B cell (primary cell): ENCODE measurements around the gene NOTCH1. TPM values are rescaled to one million over a fixed set of nuclear protein-coding genes. Genes with fewer than 3 reads are reported as not detected.

Source experiments
- ATAC-seq: fragments of 200-7000 bp; cut with Tn5 transposase; one replicate; pipeline ENCODE4 v1.10.0; 2021; ENCODE audit warnings: low read depth, mild to moderate bottlenecking, moderate number of reproducible peaks, moderate library complexity
- CTCF ChIA-PET: fragments of 350-600 bp; sonication (Branson Sonifier 250); formaldehyde crosslinking; loops from one replicate; lab custom pipeline; 2021; ENCODE audit warnings: antibody characterized with exemption, inconsistent platforms; lab: Charles Lee
- POLR2A ChIA-PET: fragments of 350-600 bp; sonication (Branson Sonifier 250); formaldehyde crosslinking; loops from one replicate; lab custom pipeline; 2021; ENCODE audit warnings: antibody characterized with exemption; lab: Charles Lee
- DNase-seq: peaks from one replicate; pipeline ENCODE4 v3.0.0; 2013
- H2AFZ ChIP-seq: 2 replicates; pipeline ENCODE4 v1.6.1; 2012; ENCODE audit warnings: mild to moderate bottlenecking, low read depth, low read length; ENCODE audit not compliant: insufficient read depth, poor library complexity, severe bottlenecking
- H3K27ac ChIP-seq, 2 donors: 1 replicate in 1 of 2; 2 replicates in 1 of 2; pipeline ENCODE4 v1.5.1; 2012 to 2013; ENCODE audit warnings: low read length in 2 of 2, mild to moderate bottlenecking in 2 of 2, moderate library complexity in 1 of 2
- H3K27me3 ChIP-seq, 4 experiments: fragments of 200-600 bp in 1 of 4; sonication (generic) in 1 of 4; replicated peaks in 1 of 4; 1 replicate in 2 of 4; 2 replicates in 2 of 4; pipeline versions ENCODE4 v1.6.1 to v1.7.0; 2013 to 2016; ENCODE audit warnings: low read length in 3 of 4, mild to moderate bottlenecking in 2 of 4, mixed read lengths in 1 of 4, moderate library complexity in 1 of 4; ENCODE audit not compliant: insufficient read depth in 4 of 4, control insufficient read depth in 3 of 4; ENCODE audit errors: control extremely low read depth in 1 of 4
- H3K36me3 ChIP-seq, 2 experiments: replicated peaks in 1 of 2; 1 replicate in 1 of 2; 2 replicates in 1 of 2; pipeline versions ENCODE4 v1.6.1 to v1.7.1; 2013; ENCODE audit warnings: low read length in 1 of 2; ENCODE audit not compliant: insufficient read depth in 2 of 2, control insufficient read depth in 1 of 2; ENCODE audit errors: control extremely low read depth in 1 of 2, extremely low read depth in 1 of 2
- H3K4me1 ChIP-seq, 2 donors: fragments of 200-600 bp in 1 of 2; sonication (generic) in 1 of 2; 1 replicate in 1 of 2; 2 replicates in 1 of 2; pipeline versions ENCODE4 v1.5.1 to v1.6.1; 2013 to 2017; ENCODE audit warnings: low read length in 2 of 2; ENCODE audit not compliant: control insufficient read depth in 2 of 2, insufficient read depth in 2 of 2
- H3K4me2 ChIP-seq: replicated peaks from 2 replicates; pipeline ENCODE3; 2012; ENCODE audit warnings: mild to moderate bottlenecking, low read depth, low read length; ENCODE audit not compliant: poor library complexity, severe bottlenecking
- H3K4me3 ChIP-seq, 5 experiments: fragments of 200-600 bp in 1 of 5; sonication (generic) in 1 of 5; 1 replicate in 3 of 5; 2 replicates in 2 of 5; pipeline versions ENCODE4 v1.5.1 to v1.7.0; 2011 to 2016; ENCODE audit warnings: low read length in 4 of 5, mild to moderate bottlenecking in 4 of 5, low read depth in 2 of 5, control low read depth in 1 of 5, moderate library complexity in 1 of 5; ENCODE audit not compliant: insufficient read depth in 1 of 5; ENCODE audit errors: control extremely low read depth in 1 of 5, extremely low read depth in 1 of 5
- H3K79me2 ChIP-seq: fragments of 200-600 bp; sonication (generic); one replicate; pipeline ENCODE4 v1.6.0; 2016; ENCODE audit warnings: low read length; ENCODE audit not compliant: control insufficient read depth, insufficient read depth
- H3K9ac ChIP-seq: fragments of 200-600 bp; sonication (generic); 2 replicates; pipeline ENCODE4 v1.6.1; 2017; ENCODE audit warnings: mild to moderate bottlenecking, low read length, moderate library complexity
- H3K9me3 ChIP-seq, 3 donors: one replicate each; pipeline versions ENCODE4 v1.6.1 to v1.7.1; 2013; ENCODE audit warnings: low read length in 2 of 3; ENCODE audit not compliant: control insufficient read depth in 2 of 3, insufficient read depth in 1 of 3; ENCODE audit errors: control extremely low read depth in 1 of 3
- H4K20me1 ChIP-seq: 2 replicates; pipeline ENCODE4 v1.6.0; 2012; ENCODE audit warnings: mild to moderate bottlenecking, low read length; ENCODE audit not compliant: insufficient read depth, control insufficient read depth, poor library complexity, severe bottlenecking
- H3K27ac Mint-ChIP-seq: one replicate; pipeline ENCODE4 v1.8.0; 2021; ENCODE audit warnings: mixed read lengths
- H3K27me3 Mint-ChIP-seq: one replicate; pipeline ENCODE4 v1.8.0; 2021; ENCODE audit warnings: mixed read lengths
- H3K4me1 Mint-ChIP-seq: one replicate; pipeline ENCODE4 v1.8.0; 2021; ENCODE audit warnings: mixed read lengths
- H3K4me3 Mint-ChIP-seq: one replicate; pipeline ENCODE4 v1.8.0; 2021; ENCODE audit warnings: mixed read lengths
- H3K9me3 Mint-ChIP-seq: one replicate; pipeline ENCODE4 v1.8.0; 2022; ENCODE audit warnings: mixed read lengths; ENCODE audit not compliant: insufficient read depth
- EZH2 ChIP-seq: IDR thresholded peaks from 2 replicates; pipeline ENCODE4 v1.6.1; 2012; ENCODE audit warnings: borderline replicate concordance, low read depth, mild to moderate bottlenecking, moderate library complexity, low read length; ENCODE audit not compliant: insufficient read depth, poor library complexity, severe bottlenecking
- WGBS: methylation state at CpG from one replicate; pipeline ENCODE4 v1.1.5; 2013; ENCODE audit warnings: missing lambda C conversion rate; ENCODE audit not compliant: insufficient coverage; 5-methylcytosine and 5-hydroxymethylcytosine counted together
- intact Hi-C: fragments of 100-400 bp; cut with micrococcal nuclease; formaldehyde crosslinking; loops from one replicate; pipeline ENCODE4 v1.10.0; 2022
- polyA plus RNA-seq: library from polyadenylated mRNA; depleted of rRNA; stranded (reverse); fragments of >200 nt; gene quantifications from 2 replicates; pipeline ENCODE4 v1.2.3, GENCODE V29; 2012
- total RNA-seq, 2 donors: library from RNA; stranded (reverse); fragments of 120-200 nt in 1 of 2; gene quantifications; 1 replicate in 1 of 2; 2 replicates in 1 of 2; pipeline versions ENCODE4 v1.2.3 to v1.2.4, GENCODE V29; 2013 to 2022
- TF ChIP-seq, protein P1 (sequence below): fragments of 200-600 bp; IDR thresholded peaks from one replicate; pipeline ENCODE4 v1.8.0; 2022; ENCODE audit warnings: antibody characterized with exemption, mild to moderate bottlenecking

NOTCH1 gene
- total and polyA plus RNA-seq, 2 donors (not counting 1 experiment from before 2014, with no cell fraction given), result 16.6 to 38.5 TPM

DNA sequence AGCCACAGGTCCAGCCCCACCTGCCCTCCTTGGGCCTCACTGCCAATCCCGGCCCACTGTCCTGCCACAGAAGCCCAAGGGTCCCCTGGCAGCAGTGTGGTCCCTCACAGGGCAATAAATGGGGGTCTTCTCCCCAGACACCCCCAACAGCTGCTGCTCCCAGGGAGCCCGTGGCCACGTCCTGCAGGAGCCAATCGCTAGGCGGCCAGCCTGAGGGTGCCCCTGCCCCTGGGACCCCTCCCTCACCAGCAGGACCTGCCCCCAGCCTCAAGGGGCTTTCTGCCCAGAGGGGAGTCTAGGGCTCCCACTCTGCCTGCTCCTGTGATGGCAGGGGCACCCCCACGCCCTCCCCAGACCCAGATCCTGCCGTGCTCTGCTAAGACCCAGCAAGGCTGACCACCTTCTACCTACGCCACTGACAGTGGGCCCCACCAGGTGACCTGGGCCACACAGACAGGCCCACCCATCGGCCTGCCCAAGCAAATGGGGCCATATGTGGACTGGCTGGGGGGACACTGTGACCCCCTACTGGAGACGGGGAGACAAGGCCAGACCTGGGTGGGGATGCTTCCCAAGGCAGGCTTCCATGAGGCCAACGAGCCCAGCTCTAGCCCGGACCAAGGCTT lies 17.0 kb downstream of the NOTCH1 start:
- CTCF ChIA-PET, result interaction anchor here (0.7 to 1.8 kb wide), 2 partner anchors 9 to 40 kb away, joined by 3 to 5 read pairs; no protein-coding TSS in a partner anchor
- DNase-seq, result no peak
- H3K27me3 Mint-ChIP-seq, result no peaks in the 10 kb centered on the region
- peak overlapping the region; percentile 37 for H3K27ac Mint-ChIP-seq
- H2AFZ ChIP-seq, result no peak overlapping the region
- H3K4me2 ChIP-seq, result peak overlapping the region; percentile 75
- H3K9me3 ChIP-seq, result peaks cover 0 to 2% (median 0%) of the 10 kb centered on the region in 3 donors
- peaks cover 100% of the 10 kb centered on the region for H4K20me1 ChIP-seq
- H3K36me3 ChIP-seq, result peaks cover 0 to 2% of the 10 kb centered on the region in 2 experiments
- no peak overlapping the region for H3K9ac ChIP-seq
- ATAC-seq, result no peak
- no peaks in the 10 kb centered on the region for H3K9me3 Mint-ChIP-seq
- intact Hi-C loops, result no loop called here
- no peaks in the 10 kb centered on the region for H3K27me3 ChIP-seq
- peaks cover 77% of the 10 kb centered on the region for H3K79me2 ChIP-seq
- H3K4me1 Mint-ChIP-seq, result peaks cover 39% of the 10 kb centered on the region
- 90% methylated on average over 11 of the region's 12 CpGs for WGBS
- no peak for TF ChIP-seq EZH2
- TF ChIP-seq, protein P1, sequence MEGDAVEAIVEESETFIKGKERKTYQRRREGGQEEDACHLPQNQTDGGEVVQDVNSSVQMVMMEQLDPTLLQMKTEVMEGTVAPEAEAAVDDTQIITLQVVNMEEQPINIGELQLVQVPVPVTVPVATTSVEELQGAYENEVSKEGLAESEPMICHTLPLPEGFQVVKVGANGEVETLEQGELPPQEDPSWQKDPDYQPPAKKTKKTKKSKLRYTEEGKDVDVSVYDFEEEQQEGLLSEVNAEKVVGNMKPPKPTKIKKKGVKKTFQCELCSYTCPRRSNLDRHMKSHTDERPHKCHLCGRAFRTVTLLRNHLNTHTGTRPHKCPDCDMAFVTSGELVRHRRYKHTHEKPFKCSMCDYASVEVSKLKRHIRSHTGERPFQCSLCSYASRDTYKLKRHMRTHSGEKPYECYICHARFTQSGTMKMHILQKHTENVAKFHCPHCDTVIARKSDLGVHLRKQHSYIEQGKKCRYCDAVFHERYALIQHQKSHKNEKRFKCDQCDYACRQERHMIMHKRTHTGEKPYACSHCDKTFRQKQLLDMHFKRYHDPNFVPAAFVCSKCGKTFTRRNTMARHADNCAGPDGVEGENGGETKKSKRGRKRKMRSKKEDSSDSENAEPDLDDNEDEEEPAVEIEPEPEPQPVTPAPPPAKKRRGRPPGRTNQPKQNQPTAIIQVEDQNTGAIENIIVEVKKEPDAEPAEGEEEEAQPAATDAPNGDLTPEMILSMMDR, result no peak
- peak overlapping the region in 1 of 2 donors; percentile 12 for H3K27ac ChIP-seq
- H3K4me3 ChIP-seq, result no peak overlapping the region
- POLR2A ChIA-PET, result no interaction called here
- H3K4me1 ChIP-seq, result peaks cover 52 to 56% of the 10 kb centered on the region in 2 donors
- H3K4me3 Mint-ChIP-seq, result no peak overlapping the region
